Measurements from ENCODE around the gene BRWD1. TPM values are rescaled to one million over a fixed set of nuclear protein-coding genes. Genes with fewer than 3 reads are reported as not detected.

BRWD1 gene
- total and polyA plus RNA-seq, 2 experiments from 2014 or later = 35.2 to 75.5 TPM

DNA sequence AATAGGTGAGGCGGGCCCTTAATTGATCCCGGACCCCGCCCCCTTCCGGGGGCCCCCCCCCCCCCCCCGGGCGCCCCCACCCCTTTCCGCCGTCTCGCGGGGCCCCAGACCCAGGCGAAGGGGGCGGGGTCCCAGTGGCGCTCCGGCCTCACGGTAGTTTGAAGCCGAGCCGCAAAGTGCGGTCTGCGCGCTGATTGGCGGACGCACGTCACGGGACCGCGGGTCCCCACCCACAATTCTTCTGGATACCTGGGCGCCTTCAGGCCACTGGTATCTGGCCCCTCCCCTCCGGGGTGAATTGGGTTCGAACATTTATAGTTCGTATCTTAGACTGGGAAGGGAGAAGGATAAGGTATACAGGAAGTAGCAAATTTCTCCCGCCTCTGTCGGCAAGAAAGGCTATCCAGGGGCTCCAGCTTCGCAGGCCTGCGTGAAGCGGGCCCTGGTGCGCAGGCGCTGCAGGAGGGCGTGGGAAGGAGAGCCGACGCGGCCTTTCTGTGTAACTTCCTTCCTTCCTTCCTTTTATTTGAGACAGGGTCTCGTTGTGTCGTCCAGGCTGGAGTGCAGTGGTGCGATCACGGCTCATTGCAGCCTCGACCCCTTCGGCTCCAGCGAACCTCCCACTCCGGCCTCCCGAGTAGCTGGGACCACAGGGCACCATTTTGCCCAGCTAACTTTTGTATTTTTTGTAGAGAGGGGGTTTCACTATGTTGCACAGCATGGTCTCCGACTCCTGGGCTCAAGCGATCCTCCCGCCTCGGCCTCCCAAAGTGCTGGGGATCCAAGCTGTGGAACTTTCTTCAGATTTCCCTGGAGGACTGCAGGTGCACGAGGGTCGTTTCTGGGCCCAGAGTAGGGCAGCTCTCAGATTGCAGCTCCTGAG is 36.0 kb upstream of the BRWD1 start:
- no peaks in the 10 kb centered on the region for H3K27me3 ChIP-seq (ENCODE audit: insufficient read depth)
- TF ChIP-seq CREB1 (CRISPR knock-in tag; IDR thresholded peaks at IDR 0.05; ENCODE audit: low read depth) (peak; percentile 54), ZNF331 (CRISPR knock-in tag; IDR thresholded peaks at IDR 0.05; ENCODE audit: low read depth) (no peak), ZNF114 (CRISPR knock-in tag; IDR thresholded peaks at IDR 0.05) (no peak), POLR2AphosphoS5 (IDR thresholded peaks at IDR 0.05; ENCODE audit: low read depth) (peak; percentile 69), STAT1 (IDR thresholded peaks at IDR 0.05; ENCODE audit: unreplicated experiment) (no peak)
- TF ChIP-seq, protein P1, sequence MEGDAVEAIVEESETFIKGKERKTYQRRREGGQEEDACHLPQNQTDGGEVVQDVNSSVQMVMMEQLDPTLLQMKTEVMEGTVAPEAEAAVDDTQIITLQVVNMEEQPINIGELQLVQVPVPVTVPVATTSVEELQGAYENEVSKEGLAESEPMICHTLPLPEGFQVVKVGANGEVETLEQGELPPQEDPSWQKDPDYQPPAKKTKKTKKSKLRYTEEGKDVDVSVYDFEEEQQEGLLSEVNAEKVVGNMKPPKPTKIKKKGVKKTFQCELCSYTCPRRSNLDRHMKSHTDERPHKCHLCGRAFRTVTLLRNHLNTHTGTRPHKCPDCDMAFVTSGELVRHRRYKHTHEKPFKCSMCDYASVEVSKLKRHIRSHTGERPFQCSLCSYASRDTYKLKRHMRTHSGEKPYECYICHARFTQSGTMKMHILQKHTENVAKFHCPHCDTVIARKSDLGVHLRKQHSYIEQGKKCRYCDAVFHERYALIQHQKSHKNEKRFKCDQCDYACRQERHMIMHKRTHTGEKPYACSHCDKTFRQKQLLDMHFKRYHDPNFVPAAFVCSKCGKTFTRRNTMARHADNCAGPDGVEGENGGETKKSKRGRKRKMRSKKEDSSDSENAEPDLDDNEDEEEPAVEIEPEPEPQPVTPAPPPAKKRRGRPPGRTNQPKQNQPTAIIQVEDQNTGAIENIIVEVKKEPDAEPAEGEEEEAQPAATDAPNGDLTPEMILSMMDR (conservative IDR thresholded peaks at IDR 0.05; ENCODE audit: low read depth in 2 of 2) = no peak

DNA sequence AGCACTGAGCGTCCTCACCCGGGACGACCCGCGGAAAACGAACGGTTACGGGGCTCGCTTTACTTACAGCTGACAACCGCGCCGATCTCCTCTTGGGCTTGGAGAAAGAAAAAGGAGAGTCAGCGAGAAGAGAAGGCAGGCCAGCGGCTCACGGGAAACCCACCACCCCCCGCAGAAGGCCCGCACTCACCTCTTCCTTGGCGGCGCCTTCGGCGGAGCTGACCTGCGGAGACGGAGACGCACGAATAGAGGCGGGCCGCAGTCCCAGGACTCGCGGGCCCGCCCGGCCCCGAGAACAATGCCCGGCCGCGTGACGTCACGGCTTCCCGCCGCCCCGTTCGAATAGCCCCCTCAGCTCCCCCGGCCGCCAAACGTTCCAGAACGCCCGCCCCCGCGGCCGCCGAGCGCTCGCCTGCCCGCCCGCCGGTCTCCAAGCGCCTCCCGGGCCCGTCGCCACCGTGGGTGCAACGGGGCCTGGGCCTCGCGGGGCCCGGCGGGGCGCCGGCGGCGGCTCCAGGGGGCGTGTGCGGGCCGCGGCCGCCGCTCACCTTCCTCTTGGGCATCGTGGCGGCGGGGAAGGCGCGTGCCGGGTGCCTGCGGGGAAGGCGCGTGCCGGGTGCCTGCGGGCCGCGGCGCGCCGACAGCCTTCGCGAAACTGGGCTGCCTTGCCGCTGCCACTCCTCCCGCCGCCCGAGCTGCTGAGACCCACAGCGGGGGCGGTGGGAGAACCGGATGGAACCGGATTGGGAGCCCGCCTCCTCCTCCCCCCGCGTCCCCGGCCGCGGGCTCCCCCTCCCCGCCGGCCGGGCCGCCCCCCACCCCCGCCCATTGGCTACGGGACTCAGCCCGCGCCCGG is 35.2 kb upstream of the BRWD1 start, which contains the start of gene HMGN1:
Gene HMGN1, minus strand, starts transcription at position 734 of the 856 bp plus-strand sequence. Its CDS starts 171 bp downstream, at position 563.
- Histone ChIP-seq H2AFZ (peak within 1 kb of the TSS; percentile 72), H3K4me3 (peak within 1 kb of the TSS; percentile 87), H3K4me1 (ENCODE audit: insufficient read depth) (peaks cover 48% of the 10 kb centered on the region), H3K27ac (ENCODE audit: low read depth) (peak within 1 kb of the TSS; percentile 98), H3F3A (replicated peaks; ENCODE audit: low read depth) (peaks cover 17% of the 10 kb centered on the region), H3K36me3 (ENCODE audit: insufficient read depth) (peaks cover 31% of the 10 kb centered on the region; the same call in 1 of the 2 replicates), H3K79me2 (replicated peaks; ENCODE audit: insufficient read depth) (peaks cover 39% of the 10 kb centered on the region), H3K4me2 (peak within 1 kb of the TSS; percentile 79), H3K9me2 (ENCODE audit: insufficient read depth) (no peaks in the 10 kb centered on the region), H4K20me1 (replicated peaks; ENCODE audit: insufficient read depth) (peaks cover 21% of the 10 kb centered on the region), H3K27me3 (ENCODE audit: insufficient read depth) (no peaks in the 10 kb centered on the region)
- Mint-ChIP-seq H3K27me3 (ENCODE audit: insufficient read depth, low read depth, poor library complexity) (peaks cover 13% of the 10 kb centered on the region), H3K36me3 (ENCODE audit: low read depth) (peaks cover 46% of the 10 kb centered on the region), H3K9me3 (no peaks in the 10 kb centered on the region), H3K27ac (peak within 1 kb of the TSS; percentile 97), H3K4me1 (peaks cover 44% of the 10 kb centered on the region), H3K4me3 (peak within 1 kb of the TSS; percentile 93)
- DNase-seq (ENCODE audit: low spot score) (peak; percentile 93), ATAC-seq (peak; percentile 67)
- TF ChIP-seq POLR2AphosphoS5 (IDR thresholded peaks at IDR 0.05; ENCODE audit: low read depth) (peak; percentile 51), ZNF114 (CRISPR knock-in tag; IDR thresholded peaks at IDR 0.05) (no peak), EZH2 (IDR thresholded peaks at IDR 0.05; ENCODE audit: low read depth, unreplicated experiment) (no peak)
- TF ChIP-seq, protein P2, sequence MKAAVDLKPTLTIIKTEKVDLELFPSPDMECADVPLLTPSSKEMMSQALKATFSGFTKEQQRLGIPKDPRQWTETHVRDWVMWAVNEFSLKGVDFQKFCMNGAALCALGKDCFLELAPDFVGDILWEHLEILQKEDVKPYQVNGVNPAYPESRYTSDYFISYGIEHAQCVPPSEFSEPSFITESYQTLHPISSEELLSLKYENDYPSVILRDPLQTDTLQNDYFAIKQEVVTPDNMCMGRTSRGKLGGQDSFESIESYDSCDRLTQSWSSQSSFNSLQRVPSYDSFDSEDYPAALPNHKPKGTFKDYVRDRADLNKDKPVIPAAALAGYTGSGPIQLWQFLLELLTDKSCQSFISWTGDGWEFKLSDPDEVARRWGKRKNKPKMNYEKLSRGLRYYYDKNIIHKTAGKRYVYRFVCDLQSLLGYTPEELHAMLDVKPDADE (IDR thresholded peaks at IDR 0.05) = no peak
- TF ChIP-seq, protein P3, sequence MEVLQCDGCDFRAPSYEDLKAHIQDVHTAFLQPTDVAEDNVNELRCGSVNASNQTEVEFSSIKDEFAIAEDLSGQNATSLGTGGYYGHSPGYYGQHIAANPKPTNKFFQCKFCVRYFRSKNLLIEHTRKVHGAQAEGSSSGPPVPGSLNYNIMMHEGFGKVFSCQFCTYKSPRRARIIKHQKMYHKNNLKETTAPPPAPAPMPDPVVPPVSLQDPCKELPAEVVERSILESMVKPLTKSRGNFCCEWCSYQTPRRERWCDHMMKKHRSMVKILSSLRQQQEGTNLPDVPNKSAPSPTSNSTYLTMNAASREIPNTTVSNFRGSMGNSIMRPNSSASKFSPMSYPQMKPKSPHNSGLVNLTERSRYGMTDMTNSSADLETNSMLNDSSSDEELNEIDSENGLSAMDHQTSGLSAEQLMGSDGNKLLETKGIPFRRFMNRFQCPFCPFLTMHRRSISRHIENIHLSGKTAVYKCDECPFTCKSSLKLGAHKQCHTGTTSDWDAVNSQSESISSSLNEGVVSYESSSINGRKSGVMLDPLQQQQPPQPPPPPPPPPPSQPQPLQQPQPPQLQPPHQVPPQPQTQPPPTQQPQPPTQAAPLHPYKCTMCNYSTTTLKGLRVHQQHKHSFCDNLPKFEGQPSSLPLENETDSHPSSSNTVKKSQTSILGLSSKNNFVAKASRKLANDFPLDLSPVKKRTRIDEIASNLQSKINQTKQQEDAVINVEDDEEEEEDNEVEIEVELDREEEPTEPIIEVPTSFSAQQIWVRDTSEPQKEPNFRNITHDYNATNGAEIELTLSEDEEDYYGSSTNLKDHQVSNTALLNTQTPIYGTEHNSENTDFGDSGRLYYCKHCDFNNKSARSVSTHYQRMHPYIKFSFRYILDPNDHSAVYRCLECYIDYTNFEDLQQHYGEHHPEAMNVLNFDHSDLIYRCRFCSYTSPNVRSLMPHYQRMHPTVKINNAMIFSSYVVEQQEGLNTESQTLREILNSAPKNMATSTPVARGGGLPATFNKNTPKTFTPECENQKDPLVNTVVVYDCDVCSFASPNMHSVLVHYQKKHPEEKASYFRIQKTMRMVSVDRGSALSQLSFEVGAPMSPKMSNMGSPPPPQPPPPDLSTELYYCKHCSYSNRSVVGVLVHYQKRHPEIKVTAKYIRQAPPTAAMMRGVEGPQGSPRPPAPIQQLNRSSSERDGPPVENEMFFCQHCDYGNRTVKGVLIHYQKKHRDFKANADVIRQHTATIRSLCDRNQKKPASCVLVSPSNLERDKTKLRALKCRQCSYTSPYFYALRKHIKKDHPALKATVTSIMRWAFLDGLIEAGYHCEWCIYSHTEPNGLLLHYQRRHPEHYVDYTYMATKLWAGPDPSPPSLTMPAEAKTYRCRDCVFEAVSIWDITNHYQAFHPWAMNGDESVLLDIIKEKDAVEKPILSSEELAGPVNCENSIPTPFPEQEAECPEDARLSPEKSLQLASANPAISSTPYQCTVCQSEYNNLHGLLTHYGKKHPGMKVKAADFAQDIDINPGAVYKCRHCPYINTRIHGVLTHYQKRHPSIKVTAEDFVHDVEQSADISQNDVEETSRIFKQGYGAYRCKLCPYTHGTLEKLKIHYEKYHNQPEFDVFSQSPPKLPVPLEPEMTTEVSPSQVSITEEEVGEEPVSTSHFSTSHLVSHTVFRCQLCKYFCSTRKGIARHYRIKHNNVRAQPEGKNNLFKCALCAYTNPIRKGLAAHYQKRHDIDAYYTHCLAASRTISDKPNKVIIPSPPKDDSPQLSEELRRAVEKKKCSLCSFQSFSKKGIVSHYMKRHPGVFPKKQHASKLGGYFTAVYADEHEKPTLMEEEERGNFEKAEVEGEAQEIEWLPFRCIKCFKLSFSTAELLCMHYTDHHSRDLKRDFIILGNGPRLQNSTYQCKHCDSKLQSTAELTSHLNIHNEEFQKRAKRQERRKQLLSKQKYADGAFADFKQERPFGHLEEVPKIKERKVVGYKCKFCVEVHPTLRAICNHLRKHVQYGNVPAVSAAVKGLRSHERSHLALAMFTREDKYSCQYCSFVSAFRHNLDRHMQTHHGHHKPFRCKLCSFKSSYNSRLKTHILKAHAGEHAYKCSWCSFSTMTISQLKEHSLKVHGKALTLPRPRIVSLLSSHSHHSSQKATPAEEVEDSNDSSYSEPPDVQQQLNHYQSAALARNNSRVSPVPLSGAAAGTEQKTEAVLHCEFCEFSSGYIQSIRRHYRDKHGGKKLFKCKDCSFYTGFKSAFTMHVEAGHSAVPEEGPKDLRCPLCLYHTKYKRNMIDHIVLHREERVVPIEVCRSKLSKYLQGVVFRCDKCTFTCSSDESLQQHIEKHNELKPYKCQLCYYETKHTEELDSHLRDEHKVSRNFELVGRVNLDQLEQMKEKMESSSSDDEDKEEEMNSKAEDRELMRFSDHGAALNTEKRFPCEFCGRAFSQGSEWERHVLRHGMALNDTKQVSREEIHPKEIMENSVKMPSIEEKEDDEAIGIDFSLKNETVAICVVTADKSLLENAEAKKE (CRISPR knock-in tag; IDR thresholded peaks at IDR 0.05) = no peak

More for the DNA sequence above, 36.0 kb upstream of the BRWD1 start:
- Mint-ChIP-seq H3K27me3 (ENCODE audit: insufficient read depth, low read depth, poor library complexity) (peaks cover 13% of the 10 kb centered on the region), H3K4me3 (peak overlapping the region; percentile 93), H3K9me3 (no peaks in the 10 kb centered on the region), H3K36me3 (ENCODE audit: low read depth) (peaks cover 39% of the 10 kb centered on the region), H3K27ac (peak overlapping the region; percentile 96), H3K4me1 (peaks cover 41% of the 10 kb centered on the region)
- peaks cover 14% of the 10 kb centered on the region for H3F3A ChIP-seq (replicated peaks; ENCODE audit: low read depth)
- no peaks in the 10 kb centered on the region for H3K9me2 ChIP-seq (ENCODE audit: insufficient read depth)
- peaks cover 36% of the 10 kb centered on the region for H3K79me2 ChIP-seq (replicated peaks; ENCODE audit: insufficient read depth)
- peak overlapping the region; percentile 72 for H2AFZ ChIP-seq
- H4K20me1 ChIP-seq (replicated peaks; ENCODE audit: insufficient read depth) = peaks cover 21% of the 10 kb centered on the region
- peaks cover 24% of the 10 kb centered on the region; the same call in 1 of the 2 replicates for H3K36me3 ChIP-seq (ENCODE audit: insufficient read depth)
- H3K4me3 ChIP-seq = peak overlapping the region; percentile 80
- H3K27ac ChIP-seq (ENCODE audit: low read depth) = peak overlapping the region; percentile 98
- H3K4me2 ChIP-seq = peak overlapping the region; percentile 79
- peaks cover 41% of the 10 kb centered on the region for H3K4me1 ChIP-seq (ENCODE audit: insufficient read depth)
- DNase-seq (ENCODE audit: low spot score) = peak; percentile 98
- peak; percentile 86 for ATAC-seq

Data from GM23338 (cell line).